ENCODE results near the gene KIAA2012.

The KIAA2012 gene

DNA sequence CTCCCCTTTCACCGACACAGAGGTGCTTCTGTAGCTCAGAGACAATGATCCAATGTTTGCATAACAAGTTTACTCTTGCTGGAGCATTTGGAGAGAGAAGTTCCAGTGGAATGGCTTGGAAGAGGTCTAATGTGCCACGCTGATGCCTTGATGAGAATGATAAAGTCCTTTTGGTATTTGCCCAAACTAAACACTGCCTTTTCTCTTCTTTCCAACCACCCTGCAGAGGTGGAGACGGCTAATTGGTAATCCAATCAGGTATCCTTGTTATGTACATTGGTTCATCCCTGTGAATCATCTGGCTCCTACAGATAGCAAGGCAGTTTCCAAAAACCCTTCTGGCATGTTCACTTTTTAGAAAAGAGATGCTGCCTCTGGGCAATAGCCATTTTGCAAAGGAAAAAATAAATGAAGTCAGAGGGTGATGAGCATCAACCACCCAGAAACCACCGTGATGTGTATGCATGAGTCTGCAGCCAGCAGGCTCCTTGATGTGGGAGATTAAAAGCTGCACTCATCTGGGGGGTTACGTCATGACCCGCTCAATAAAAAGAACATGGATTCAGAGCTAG is 40.6 kb downstream of the KIAA2012 start:
- TF ChIP-seq, protein P1, sequence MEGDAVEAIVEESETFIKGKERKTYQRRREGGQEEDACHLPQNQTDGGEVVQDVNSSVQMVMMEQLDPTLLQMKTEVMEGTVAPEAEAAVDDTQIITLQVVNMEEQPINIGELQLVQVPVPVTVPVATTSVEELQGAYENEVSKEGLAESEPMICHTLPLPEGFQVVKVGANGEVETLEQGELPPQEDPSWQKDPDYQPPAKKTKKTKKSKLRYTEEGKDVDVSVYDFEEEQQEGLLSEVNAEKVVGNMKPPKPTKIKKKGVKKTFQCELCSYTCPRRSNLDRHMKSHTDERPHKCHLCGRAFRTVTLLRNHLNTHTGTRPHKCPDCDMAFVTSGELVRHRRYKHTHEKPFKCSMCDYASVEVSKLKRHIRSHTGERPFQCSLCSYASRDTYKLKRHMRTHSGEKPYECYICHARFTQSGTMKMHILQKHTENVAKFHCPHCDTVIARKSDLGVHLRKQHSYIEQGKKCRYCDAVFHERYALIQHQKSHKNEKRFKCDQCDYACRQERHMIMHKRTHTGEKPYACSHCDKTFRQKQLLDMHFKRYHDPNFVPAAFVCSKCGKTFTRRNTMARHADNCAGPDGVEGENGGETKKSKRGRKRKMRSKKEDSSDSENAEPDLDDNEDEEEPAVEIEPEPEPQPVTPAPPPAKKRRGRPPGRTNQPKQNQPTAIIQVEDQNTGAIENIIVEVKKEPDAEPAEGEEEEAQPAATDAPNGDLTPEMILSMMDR (conservative IDR thresholded peaks at IDR 0.05; ENCODE audit: low read length): no peak
- DNase-seq (ENCODE audit: low read depth): peak; percentile 73

GRCh38 chr2:202114291-202114690 is 41.2 kb downstream of the KIAA2012 start:
- no peak overlapping the region for H3K4me3 ChIP-seq (ENCODE audit: low read length)
- DNase-seq (ENCODE audit: low read depth): no peak
- TF ChIP-seq, protein P1 (conservative IDR thresholded peaks at IDR 0.05; ENCODE audit: low read length): no peak

More for the DNA sequence above, 40.6 kb downstream of the KIAA2012 start:
- no peak overlapping the region for H3K4me3 ChIP-seq (ENCODE audit: low read length)

- DNase-seq (ENCODE audit: low read depth): peak; percentile 61
- TF ChIP-seq, protein P1 (conservative IDR thresholded peaks at IDR 0.05; ENCODE audit: low read length): no peak
- no peak overlapping the region for H3K4me3 ChIP-seq (ENCODE audit: low read length)
Measured at GRCh38 chr2:202114795-202115194, 41.7 kb downstream of the KIAA2012 start.

DNA sequence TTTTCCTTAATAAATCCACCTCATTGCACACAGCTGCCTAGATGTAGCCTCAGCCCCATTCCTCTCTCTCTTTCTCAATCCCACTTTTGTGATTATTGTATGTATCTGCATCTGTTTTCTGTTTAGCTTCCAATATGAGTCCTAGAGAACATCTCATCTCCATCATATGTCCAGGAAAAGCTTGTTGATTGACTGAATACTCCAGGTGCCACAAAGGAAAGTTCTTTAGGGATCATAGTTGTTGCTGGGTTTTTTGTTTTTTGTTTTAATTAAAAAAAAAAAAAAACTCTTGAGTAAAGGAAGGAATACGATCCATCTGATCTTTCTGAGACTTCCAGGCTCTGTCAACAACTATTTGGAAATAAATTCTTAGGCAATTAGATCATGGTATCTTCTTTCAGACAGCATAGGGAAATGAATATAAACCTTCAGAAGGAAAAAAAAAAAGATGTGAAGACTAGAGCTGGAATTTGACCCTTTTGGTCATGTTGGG is 42.5 kb downstream of the KIAA2012 start:
- peak; percentile 91 for DNase-seq (ENCODE audit: low read depth)
- H3K4me3 ChIP-seq (ENCODE audit: low read length): no peak overlapping the region
- TF ChIP-seq, protein P1 (conservative IDR thresholded peaks at IDR 0.05; ENCODE audit: low read length): no peak

- H3K4me3 ChIP-seq (ENCODE audit: low read length): no peak overlapping the region
- TF ChIP-seq, protein P1 (conservative IDR thresholded peaks at IDR 0.05; ENCODE audit: low read length): no peak
- DNase-seq (ENCODE audit: low read depth): no peak
Measured at GRCh38 chr2:202116691-202117090, 43.6 kb downstream of the KIAA2012 start.

- DNase-seq (ENCODE audit: low read depth): no peak
- no peak overlapping the region for H3K4me3 ChIP-seq (ENCODE audit: low read length)
- TF ChIP-seq, protein P1 (conservative IDR thresholded peaks at IDR 0.05; ENCODE audit: low read length): no peak
Measured at GRCh38 chr2:202118168-202118567, 45.1 kb downstream of the KIAA2012 start.

- no peak for DNase-seq (ENCODE audit: low read depth)
- H3K4me3 ChIP-seq (ENCODE audit: low read length): no peak overlapping the region
- TF ChIP-seq, protein P1 (conservative IDR thresholded peaks at IDR 0.05; ENCODE audit: low read length): no peak
Measured at GRCh38 chr2:202120828-202121227, 47.8 kb downstream of the KIAA2012 start.
